GM18868 (cell line): ENCODE results near the gene ZSCAN22.

Experiments used
- ATAC-seq: cut with Tn5 transposase; IDR thresholded peaks from one replicate; pipeline ENCODE4 v1.9.1; 2021; ENCODE audit warnings: mild to moderate bottlenecking, moderate library complexity; ENCODE audit not compliant: unreplicated experiment

Gene ZSCAN22

DNA sequence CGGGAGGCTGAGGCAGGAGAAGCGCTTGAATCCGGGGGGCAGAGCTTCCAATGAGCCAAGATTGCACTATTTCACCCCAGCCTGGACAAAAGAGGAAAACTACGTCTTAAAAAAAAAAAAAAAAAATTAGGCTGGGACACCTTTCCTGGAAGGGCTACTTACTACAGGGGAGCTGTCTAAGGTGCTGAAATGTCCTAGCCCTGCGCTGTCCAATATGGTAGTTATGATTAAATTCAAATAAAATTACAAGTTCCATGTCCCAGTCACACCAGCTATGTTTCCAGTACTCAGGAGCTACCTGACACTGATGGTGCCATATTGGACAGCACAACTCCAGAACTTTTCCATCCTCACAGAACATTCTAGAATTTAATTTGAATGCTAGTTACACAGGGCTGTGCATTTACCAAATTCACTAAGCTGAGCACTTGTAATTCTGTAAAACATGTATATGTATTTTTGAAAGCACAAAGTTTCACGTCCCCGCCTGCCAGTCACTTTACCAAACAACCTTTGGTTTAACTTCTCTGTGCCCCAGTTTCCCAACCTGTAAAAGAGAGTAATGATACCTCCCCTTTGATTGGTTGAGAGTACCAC is 9.2 kb upstream of the ZSCAN22 start:
- no peak for ATAC-seq

DNA sequence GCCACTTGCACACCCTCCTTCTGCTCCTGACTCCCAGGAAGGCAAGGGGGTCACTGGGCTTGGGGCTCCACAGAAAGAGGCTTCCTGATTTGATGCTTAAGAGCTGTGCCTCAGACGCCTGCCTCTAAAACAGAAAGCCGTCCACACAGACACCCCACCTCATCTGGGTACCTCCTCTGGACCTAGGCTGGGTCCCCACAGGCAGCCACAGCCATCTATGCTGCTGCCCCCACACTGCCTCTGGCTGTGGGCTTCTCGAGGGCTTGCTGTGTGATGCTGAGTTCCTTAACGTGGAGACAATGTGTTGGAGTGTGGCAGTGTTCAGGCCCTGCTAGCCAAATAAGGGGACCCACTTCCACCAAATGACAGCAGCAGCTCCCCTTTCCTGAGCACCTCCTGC is 8.5 kb upstream of the ZSCAN22 start:
- no peak for ATAC-seq

DNA sequence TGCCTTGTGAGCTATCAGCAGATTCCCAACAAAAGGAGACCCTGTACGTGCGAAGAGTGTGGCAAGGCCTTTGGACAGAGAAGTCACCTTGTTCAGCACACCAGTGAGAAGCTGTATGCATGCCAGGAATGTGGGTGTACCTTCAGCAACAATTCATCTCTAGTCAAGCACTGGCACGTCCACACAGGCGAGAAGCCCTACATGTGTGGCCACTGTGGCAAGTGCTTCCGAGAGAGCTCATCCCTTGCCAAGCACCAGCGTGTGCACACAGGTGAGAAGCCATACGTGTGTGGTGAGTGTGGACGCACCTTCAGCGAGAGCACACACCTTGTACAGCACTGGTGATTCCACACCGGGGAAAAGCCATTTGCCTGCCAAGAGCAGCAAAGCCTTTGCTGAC is 7.6 kb upstream of the ZSCAN22 start:
- no peak for ATAC-seq

DNA sequence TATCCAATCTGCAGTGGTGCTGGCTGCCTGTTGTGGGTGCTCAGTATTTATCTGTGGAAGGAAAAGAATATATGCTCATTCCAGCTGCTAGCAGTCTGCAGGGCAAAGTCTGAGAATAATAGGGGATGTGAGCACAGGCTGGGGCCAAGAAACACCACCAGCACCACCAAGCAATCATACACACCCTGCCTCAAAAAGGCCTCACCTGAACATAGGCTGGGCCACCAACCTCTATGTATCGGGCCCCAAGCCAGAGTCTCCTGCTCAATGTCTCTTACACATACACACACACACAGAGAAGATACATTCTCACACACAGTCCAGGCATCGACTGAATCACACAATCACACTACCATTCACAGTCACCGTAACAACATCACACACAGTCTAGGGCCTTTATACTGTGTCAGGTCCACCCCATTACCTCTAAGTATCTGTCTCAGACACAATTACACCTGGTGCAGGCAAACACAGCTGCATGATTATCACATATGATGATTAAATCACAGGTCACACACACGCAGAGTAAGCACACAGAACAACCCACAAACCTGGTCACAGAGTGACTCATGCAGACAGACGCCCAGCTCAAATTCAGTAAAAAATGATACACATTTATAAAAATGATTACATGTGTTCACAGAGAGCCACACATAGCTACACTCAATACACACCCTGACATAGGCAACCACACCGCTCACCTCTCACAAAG is 1.3 kb upstream of the ZSCAN22 start:
- ATAC-seq, result no peak

DNA sequence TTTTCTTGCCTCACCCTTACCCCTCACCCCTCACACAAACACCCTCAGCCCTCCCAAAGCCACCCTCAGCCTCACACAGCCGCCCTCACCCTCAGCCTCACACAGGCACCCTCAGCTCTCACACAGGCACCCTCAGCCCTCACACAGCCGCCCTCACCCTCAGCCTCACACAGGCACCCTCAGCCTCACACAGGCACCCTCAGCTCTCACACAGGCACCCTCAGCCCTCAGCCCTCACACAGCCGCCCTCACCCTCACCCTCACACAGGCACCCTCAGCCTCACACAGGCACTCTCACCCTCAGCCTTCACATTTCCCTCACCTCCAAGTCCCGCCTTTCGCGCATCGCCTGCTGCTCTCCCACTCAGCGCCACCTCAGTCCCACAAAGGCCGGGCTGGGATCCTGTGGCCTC is 287 bp upstream of the ZSCAN22 start:
- ATAC-seq, result peak; percentile 26

DNA sequence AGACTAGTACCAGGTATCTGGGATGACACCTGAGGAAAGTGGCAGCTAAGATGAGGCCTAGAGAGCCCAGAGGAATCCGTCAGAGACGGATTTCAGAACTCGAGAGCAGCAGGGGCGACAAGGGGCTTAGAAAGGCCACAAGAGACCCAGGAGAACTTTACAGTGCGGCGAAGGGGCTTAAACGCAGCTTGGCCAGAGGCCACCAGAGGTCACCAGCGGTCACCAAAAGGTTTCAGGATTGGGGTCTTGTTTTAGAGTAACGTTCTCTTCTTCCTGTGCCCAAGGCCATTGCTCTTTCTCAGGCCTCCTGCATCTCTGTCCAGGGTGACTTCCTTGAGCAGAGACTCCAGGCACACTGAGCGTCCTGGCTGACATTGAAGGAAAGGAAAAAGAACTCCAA is 2.2 kb downstream of the ZSCAN22 start:
- no peak for ATAC-seq

DNA sequence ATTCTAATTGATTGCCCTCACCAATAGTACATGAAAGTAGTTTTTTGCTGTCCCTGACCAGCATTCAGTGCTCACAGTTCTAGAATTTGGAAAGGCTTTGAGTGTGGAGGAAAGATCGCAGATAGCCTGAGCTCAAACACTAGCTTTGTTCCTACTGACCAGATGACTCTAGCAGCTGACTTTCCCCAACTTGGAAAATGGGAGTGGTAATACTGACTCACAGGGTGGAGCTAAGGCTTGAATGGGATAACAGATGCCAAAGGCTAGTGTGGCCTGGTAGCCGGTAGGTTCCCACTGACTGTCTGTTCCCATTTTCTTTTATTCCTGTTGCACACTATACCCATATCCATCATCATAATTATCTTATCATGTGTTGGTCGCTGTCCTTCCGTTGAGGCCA is 3.7 kb downstream of the ZSCAN22 start:
- no peak for ATAC-seq

DNA sequence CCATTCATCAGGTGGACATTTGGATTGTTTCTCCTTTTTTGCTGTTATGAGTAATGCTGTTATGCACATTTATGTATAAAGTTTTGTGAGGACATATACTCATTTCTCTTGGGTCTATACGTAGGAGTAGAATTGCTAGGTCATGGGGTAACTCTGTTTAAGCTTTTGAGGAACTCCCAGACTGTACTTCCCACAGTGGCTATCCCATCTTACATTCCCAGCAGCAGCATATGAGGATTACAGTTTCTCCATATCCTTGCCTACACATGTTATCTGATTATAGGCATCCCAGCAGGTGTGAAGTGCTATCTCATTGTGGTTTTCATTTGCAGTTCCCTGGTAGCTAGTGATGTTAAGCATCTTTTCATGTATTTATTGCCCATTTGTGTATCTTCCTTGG is 5.9 kb downstream of the ZSCAN22 start:
- no peak for ATAC-seq

DNA sequence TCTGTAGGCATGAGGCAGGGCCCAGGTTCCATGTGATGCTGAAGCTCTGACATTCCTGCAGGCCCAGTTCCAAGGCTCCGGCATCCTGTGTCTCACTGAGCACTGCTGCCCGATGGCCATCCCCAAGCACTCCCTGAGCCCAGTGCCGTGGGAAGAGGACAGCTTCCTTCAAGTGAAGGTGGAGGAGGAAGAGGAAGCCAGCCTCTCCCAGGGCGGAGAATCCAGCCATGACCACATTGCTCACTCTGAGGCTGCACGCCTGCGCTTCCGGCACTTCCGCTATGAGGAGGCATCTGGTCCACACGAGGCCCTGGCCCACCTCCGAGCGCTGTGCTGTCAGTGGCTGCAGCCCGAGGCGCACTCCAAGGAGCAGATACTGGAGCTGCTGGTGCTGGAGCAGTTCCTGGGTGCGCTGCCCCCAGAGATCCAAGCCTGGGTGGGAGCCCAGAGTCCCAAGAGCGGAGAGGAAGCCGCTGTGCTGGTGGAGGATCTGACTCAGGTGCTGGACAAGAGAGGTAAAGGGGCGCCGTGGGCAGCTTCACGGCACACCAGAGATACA is 8.0 kb downstream of the ZSCAN22 start:
- ATAC-seq, result no peak

DNA sequence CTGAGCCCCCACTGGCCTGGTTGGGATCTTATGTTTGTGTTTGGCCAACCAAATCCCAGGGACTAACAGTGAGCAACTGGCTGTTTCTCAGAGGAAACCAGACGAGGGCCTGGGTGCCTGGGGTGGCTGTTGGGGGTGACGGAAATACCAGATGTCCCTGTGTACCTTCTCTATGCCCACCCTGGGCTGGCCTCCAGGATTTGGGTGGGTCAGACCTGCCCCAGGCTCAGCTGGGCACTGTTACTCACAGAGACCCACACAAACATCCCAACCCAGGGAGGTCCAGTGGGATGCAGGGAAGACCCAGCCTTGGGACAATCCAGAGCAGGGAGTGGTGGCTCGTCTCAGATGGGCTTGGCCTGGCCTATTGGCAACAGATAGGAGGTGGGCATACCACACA is 8.8 kb downstream of the ZSCAN22 start:
- ATAC-seq, result no peak

DNA sequence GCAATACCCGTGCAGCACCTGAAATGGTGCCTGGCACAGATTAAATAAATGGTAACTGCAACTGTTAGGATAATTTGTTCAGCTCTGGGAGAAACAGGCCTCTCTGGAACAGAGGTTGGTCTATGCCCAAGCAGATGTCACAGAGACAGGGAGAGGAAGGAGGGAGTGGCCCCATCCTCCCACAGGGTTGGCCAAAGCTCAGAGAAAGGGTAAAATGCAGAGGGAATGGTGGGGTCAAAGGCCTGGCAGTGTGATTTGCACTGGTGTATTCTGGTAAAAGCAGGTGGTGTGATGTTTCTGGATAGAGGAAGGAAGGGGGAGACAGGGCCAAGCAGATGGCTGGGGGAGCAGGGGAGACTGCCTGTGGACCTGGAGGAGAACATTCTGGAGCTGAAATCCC is 9.4 kb downstream of the ZSCAN22 start:
- no peak for ATAC-seq

DNA sequence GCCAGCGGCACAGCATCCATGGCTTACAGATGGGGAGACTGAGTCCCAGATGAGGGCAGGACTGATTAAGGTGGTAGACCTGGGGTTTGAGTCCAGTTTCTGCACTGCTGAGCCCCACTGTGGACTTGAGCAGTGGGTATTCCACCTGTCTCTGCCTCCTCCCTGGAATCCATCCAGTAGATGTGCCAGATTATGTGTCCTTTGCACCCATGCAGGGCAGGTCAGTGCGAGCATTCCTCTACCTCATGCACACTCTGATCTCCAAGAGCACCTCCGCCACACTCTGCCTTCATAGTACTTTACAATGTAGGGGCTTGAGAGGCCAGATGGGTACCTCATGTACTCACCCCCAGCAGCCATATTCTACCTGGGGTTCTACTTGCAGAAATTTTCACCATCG is 10.0 kb downstream of the ZSCAN22 start:
- no peak for ATAC-seq

DNA sequence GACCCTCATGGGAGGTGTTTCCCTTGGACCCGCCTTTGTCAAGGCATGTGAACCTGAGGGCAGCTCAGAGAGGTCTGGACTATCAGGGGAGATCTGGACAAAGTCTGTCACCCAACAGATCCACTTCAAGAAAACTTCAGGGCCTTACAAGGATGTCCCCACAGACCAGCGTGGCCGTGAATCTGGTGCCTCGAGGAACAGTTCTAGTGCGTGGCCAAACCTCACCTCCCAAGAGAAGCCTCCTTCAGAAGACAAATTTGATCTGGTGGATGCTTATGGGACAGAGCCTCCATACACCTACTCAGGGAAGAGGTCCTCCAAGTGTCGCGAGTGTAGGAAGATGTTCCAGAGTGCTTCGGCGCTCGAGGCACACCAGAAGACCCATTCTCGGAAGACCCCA is 11.5 kb downstream of the ZSCAN22 start:
- no peak for ATAC-seq

DNA sequence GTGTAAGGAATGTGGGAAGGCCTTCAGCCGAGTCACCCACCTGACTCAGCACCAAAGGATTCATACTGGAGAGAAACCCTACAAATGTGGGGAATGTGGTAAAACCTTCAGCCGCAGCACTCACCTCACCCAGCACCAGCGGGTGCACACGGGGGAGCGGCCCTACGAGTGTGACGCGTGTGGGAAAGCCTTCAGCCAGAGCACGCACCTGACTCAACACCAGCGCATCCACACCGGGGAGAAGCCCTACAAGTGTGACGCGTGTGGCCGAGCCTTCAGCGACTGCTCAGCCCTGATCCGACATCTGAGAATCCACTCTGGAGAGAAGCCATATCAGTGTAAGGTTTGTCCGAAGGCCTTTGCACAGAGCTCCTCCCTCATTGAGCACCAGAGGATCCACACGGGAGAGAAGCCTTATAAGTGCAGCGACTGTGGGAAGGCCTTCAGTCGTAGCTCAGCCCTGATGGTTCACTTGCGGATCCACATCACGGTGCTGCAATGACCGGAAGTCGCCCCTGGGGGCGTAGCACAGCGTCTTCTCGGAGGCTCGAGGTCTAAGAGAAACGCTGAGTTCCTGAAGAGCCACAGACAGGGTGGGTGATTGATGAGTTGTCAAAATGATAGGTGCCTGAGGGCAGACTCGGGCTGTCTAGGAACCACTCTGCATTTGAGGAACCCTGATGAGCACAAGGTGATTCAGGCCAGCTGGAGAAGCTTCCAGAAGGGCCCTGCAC is 12.2 kb downstream of the ZSCAN22 start:
- ATAC-seq, result no peak

DNA sequence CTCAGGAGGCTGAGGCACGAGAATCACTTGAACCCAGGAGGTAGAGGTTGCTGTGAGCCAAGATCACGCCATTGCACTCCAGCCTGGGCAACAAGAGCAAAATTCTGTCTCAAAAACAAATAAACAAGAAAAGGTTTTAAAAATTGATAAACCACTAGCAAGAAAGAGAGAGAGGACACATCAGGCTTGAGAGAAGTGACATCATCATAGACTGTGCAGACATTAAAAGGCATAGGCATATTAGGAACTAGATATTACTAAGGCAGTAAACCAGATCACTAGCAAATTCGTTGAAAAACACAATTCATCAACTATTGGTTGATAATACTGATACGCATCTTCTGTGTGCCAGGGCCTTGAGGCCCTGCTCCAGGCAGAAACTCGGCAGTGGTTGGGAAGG is 18.8 kb downstream of the ZSCAN22 start:
- no peak for ATAC-seq

DNA sequence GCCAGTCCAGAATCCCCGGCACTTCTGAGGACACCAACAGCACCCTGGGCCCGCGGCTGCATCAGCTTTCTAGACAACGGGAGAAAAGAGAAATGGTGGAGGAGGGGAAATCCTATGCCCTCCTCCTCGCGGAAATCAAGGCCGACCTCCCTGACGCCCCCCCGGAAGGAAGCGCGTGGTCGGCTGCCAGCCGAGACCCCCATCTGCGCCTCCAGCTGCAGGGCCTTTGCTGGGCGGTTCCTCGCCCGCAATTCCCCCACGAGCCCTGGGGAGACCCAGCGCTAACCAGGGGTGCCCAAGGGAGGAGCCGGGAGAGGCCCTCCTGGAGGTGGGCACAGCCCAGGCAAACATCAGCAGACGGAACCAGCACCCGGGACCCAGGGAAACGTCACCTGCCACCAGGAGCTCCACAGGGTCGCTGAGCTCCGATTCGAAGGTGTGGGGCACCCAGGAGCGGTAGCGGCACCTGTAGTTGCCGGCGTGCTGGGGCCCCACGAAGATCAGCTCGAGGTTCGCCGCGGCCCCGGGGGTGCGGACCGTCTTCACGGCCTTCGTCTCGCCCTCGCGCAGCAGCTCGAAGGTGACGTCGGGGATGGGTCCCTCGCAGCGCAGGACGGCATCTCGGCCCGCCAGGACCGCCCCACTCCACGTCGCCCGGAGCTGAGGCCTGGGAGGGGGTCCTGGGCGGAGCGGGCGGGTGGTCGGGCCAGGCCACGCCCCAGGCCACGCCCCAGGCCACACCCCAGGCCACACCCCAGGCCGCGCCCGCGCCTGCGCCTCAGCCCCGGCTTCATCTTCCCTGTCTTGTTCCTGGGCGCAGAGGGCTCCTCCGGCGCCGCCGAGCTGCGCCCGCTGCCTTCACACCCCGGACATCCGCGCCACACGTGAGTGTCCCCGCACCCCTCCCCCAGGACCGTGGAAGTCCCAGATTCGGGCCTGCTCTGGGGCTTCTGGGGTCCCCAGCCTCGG is 20.5 kb downstream of the ZSCAN22 start:
- ATAC-seq, result peak; percentile 88

DNA sequence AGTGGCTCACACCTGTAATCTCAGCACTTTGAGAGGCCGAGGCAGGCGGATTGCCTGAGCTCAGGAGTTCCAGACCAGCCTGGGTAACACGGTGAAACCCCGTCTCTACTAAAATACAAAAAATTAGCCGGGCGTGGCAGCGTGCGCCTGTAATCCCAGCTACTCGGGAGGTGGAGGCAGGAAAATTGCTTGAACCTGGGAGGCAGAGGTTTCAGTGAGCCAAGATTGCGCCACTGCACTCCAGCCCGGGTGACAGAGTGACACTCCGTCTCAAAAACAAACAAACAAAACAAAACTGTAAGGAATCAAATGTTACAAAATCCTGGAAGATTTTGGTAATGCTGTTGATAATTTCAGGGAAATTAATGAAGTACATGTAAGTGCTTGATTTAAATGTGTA is 21.3 kb downstream of the ZSCAN22 start:
- ATAC-seq, result peak; percentile 17

DNA sequence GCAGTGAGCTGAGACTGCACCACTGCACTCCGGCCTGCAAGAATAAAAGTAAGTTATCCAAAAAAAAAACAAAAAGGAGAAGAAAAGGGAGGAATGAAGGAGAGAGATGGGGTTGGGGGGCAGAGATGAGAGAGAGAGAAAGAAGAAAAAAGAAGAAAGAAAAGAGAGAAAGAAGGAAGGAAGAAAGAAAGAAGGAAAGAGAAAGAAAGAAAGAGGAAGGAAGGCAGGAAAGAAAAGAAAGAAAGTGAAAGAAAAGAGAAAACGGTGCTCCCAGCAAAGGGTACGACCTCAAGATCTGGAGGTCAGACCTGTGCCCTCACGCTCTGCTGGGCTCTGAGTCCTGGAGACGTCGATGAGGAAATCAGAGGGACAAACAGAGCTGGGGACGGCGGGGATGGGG is 22.8 kb downstream of the ZSCAN22 start:
- no peak for ATAC-seq

DNA sequence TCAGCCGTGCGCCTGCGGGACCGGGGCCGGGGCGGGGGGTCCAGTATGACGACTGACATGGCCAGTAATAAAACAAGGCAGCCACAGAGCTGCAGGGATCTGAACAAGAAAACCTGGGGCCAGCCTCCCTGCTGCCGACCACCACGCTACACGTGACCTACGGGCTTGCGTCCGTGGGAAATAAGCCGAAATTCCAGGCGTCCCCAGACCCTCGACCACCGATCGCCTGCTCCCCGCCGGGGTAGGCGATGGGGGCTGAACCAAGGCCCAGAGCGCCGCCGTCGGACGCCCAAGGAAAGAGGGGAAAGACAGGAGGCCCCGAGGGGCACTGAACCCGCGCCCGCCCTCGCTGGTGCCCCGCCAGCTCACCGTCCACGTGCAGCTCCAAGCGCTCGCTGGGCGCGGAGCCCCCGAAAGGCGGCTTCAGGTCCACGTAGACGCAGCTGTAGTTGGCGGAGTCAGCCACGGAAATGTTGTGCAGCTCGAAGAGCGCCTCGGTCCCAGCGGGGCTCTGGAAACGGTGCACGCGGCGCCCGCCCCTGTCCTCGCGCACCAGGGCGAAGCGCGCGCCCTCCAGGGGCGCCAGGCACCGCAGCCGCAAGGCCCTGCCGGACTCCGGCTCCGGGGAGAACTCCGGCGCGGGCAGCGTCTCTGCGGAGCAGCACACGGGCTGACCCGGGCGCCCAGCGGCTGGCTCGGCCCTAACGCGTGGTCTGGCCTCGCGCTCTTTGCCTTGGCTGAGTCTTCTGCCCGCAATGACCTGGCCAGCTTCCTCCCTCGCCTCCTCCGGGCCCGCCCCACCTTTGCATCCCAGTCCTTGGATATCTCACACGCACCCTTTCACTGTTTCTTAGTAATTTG is 23.4 kb downstream of the ZSCAN22 start:
- no peak for ATAC-seq
